ENCODE data around the gene TMTC2.

Gene TMTC2

DNA sequence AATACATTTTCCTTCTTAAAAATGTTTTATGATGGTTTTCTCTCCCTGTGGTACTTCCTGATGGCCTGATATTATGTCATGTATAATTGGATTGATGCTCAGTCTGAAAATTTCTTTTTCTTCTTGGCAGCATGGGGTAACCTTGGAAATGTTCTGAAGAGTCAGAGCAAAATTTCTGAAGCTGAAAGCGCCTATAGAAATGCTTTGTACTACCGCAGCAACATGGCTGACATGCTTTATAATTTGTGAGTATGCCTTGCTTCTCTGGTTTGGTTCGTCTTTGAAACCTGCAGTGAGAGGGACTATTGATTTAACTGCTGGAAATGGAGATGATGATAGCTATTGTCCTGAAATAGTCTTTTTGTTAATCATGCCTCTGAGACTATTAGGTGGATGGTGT lies 243.6 kb downstream of the TMTC2 start:
- no peak overlapping the region for H3K4me3 ChIP-seq (ENCODE audit: low read length)
- DNase-seq (ENCODE audit: low read depth): no peak
- TF ChIP-seq, protein P1, sequence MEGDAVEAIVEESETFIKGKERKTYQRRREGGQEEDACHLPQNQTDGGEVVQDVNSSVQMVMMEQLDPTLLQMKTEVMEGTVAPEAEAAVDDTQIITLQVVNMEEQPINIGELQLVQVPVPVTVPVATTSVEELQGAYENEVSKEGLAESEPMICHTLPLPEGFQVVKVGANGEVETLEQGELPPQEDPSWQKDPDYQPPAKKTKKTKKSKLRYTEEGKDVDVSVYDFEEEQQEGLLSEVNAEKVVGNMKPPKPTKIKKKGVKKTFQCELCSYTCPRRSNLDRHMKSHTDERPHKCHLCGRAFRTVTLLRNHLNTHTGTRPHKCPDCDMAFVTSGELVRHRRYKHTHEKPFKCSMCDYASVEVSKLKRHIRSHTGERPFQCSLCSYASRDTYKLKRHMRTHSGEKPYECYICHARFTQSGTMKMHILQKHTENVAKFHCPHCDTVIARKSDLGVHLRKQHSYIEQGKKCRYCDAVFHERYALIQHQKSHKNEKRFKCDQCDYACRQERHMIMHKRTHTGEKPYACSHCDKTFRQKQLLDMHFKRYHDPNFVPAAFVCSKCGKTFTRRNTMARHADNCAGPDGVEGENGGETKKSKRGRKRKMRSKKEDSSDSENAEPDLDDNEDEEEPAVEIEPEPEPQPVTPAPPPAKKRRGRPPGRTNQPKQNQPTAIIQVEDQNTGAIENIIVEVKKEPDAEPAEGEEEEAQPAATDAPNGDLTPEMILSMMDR (conservative IDR thresholded peaks at IDR 0.05; ENCODE audit: low read depth, low read length): no peak

DNA sequence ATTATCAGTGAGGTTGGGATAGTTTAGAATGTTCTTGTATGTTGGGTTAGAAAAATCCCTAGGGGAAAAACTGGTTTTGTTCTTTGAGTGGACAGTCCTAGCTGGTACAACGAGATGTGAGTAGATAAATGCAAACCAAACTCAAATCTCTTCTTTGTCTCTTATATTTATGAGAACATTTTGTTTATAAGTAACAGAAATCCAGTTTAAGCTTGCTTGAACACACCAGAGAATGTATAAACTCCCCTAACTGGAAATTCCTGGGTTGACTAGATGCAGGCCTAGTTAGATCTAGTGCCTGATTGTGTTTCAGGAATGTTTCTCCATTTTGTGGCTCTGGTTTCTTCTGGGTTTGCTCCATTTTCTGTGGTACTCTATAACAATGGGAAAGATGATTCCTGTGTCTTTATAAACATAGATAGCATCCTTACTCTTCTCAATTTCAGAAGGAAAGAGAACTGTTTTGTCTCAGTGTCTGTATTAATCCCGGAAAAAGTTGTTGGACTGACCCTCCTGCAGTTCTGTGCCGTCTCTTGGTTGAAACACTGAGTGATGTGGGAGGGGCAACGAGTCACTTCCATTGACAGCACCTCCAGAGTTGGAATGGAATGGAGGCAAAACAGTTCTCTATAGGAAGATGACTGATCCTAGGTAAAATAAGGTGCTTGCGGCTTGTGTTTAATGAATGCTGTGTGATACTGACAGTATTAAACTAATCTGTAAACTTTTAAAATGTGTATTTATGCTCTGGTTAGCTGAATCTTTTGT lies 244.8 kb downstream of the TMTC2 start:
- H3K4me3 ChIP-seq (ENCODE audit: low read length): no peak overlapping the region
- TF ChIP-seq, protein P1 (conservative IDR thresholded peaks at IDR 0.05; ENCODE audit: low read depth, low read length): no peak
- no peak for DNase-seq (ENCODE audit: low read depth)

DNA sequence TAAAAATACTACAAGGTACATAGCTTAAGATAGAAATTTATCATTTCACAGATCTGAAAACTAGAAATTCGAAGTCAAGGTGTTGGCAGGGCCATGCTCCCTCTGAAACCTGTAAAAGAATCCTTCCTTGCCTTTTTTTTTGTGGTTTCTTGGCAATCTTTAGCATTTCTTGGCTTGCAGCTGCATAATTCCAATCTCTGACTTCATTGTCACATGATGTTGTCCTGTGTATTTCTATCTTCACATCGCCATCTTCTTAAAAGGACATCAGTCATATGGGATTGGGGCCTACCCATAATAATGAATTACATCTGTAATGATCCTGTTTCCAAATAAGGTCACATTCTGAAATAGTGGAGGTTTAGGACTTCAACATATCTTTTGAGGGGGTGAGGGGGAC lies 250.4 kb downstream of the TMTC2 start:
- TF ChIP-seq, protein P1 (conservative IDR thresholded peaks at IDR 0.05; ENCODE audit: low read depth, low read length): no peak
- DNase-seq (ENCODE audit: low read depth): no peak
- no peak overlapping the region for H3K4me3 ChIP-seq (ENCODE audit: low read length)

DNA sequence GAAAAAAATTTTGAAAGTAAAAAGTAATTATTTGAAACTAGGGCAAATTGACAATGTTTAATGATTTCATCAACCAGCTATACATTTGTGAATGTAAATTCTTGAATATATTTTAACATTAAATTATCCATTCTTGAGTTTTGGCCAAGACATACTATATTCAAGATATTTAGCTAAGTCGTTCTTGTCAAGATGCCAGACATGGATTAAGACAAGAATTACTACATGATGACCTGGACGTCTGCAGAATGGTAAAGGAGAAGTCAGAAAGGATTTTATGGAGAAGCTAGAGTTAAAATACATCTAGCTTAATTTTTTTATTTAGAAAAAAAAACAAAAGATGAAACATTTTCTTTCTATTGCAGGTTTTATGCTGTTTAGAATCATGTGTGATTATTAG lies 255.8 kb downstream of the TMTC2 start:
- DNase-seq (ENCODE audit: low read depth): peak; percentile 77
- H3K4me3 ChIP-seq (ENCODE audit: low read length): no peak overlapping the region
- TF ChIP-seq, protein P1 (conservative IDR thresholded peaks at IDR 0.05; ENCODE audit: low read depth, low read length): no peak

DNA sequence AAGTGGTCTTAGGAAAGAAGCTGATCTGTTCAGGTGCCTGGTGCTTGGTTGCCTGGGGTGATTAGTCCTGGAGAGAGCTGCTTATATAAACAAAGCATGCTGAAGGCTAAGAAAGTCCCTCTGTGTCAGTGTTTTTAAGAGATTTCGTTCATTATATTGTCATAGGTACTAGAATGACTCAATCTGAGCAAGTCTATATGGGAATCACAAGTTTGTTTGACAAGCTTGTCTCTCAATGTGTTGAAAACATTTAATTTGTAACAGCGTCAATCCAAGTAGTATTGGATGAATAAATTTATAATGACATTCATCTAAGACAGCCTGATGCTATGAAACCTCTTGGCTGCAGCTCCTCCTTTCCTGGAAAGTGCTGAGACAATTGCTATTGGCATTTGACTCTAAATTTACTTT lies 256.3 kb downstream of the TMTC2 start:
- TF ChIP-seq, protein P1 (conservative IDR thresholded peaks at IDR 0.05; ENCODE audit: low read depth, low read length): no peak
- DNase-seq (ENCODE audit: low read depth): peak; percentile 76
- H3K4me3 ChIP-seq (ENCODE audit: low read length): no peak overlapping the region

DNA sequence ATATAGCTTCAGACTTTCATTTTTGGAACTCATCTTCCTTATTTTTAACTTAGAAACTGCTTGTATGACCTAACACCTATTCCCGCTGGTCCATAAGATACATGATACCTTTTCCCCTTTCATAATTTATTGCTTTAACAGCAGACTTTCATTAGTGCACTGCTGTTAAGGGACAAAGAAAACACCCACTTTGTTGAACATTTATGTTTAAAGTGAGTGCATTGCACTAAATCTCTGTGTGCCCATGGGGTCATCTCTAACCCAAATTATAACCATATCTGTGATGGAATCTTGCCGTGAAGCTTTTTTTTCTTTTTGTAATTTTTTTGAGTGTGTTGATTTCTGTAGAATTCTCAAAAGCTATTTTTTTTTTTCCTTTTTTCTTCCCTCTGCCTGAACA lies 261.8 kb downstream of the TMTC2 start:
- TF ChIP-seq, protein P1 (conservative IDR thresholded peaks at IDR 0.05; ENCODE audit: low read depth, low read length): no peak
- H3K4me3 ChIP-seq (ENCODE audit: low read length): no peak overlapping the region
- DNase-seq (ENCODE audit: low read depth): no peak

DNA sequence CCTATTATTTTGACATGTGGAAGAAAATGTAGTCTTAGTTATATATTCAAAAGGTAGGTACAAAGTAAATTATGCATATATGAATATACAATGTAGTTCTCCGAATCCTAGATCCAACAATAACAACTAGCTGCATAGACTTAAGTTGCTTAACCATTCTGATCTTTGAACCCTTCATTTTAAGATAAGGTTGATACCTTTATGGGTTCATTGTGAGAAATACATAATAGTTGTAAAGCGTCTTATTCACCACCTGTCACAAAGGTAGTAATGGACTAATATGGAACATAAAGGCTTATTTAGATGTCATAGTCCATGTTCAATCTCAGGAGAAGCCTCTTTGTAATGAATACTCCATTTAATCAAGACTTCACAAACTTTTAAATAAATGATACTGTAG lies 263.6 kb downstream of the TMTC2 start:
- TF ChIP-seq, protein P1 (conservative IDR thresholded peaks at IDR 0.05; ENCODE audit: low read depth, low read length): no peak
- DNase-seq (ENCODE audit: low read depth): no peak
- no peak overlapping the region for H3K4me3 ChIP-seq (ENCODE audit: low read length)

Measured in retinal pigment epithelial cell (primary cell).